Measurements from ENCODE around the gene RBM42. TPM values are rescaled to one million over a fixed set of nuclear protein-coding genes. Genes with fewer than 3 reads are reported as not detected.

Gene RBM42, protein sequence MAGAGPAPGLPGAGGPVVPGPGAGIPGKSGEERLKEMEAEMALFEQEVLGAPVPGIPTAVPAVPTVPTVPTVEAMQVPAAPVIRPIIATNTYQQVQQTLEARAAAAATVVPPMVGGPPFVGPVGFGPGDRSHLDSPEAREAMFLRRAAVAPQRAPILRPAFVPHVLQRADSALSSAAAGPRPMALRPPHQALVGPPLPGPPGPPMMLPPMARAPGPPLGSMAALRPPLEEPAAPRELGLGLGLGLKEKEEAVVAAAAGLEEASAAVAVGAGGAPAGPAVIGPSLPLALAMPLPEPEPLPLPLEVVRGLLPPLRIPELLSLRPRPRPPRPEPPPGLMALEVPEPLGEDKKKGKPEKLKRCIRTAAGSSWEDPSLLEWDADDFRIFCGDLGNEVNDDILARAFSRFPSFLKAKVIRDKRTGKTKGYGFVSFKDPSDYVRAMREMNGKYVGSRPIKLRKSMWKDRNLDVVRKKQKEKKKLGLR
- 8.9 and 12.6 TPM in 2 replicates for polyA plus RNA-seq

DNA sequence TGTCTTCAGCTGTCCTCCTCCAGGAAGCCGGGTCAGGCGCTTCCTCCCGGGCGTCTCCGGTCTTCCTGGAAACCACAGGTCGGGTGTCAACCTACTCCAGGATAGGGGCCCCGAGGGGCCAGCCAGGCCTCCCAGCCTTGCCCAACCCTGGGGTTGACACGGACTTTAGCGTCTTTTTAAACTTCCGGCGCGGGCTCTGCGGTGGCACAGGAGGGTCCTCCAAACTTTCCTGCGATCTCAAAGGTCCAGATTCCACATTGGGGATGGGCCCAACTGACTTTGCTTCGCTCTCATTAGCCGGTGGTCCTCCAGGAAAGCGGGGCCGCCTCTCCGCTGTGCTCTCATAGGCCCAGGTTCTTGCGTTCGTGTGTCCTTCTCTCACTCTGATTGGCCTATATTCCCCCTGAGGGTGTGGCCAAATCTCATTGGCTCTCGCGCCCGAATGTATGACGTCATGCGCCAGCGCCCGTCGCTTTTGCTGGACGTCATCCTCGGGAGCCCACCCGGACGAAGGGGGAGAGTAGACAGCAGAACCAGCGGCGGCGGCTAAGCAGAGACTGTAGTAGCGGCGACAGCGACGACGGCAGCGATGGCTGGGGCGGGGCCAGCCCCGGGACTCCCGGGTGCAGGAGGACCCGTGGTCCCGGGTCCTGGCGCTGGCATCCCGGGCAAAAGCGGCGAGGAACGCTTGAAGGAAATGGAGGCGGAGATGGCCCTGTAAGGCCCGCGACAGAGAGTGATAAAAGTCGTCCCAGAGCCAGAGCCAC, at the start of gene RBM42:
TSS of gene RBM42 (plus strand) at position 472 of the 767 bp plus-strand sequence. CDS start at position 590, 118 bp downstream.

DNA sequence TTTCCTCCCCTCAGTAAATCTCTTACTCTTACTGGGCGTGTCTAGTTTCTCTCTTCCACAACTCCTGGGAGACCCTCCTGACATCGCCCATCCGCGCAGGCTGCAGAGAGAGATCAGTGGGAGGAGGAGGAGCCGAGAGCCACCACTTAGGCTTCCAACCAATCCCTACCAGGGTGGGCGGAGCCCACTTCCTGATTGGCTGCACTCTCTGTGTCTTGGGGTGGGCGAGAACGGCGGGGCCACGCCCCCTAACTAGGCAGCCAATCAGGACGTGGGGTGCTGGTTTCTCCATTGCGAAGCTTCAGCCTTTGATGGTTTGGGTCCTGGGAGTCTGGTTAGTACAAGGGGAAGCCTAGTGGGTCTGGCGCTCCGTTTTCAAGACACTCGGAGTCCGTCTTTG, 43.0 kb upstream of the RBM42 start, which contains the start of gene PMIS2:
TSS of gene PMIS2 (plus strand) at position 326 of the 400 bp plus-strand sequence. CDS start 87 bp downstream, outside the sequence.

DNA sequence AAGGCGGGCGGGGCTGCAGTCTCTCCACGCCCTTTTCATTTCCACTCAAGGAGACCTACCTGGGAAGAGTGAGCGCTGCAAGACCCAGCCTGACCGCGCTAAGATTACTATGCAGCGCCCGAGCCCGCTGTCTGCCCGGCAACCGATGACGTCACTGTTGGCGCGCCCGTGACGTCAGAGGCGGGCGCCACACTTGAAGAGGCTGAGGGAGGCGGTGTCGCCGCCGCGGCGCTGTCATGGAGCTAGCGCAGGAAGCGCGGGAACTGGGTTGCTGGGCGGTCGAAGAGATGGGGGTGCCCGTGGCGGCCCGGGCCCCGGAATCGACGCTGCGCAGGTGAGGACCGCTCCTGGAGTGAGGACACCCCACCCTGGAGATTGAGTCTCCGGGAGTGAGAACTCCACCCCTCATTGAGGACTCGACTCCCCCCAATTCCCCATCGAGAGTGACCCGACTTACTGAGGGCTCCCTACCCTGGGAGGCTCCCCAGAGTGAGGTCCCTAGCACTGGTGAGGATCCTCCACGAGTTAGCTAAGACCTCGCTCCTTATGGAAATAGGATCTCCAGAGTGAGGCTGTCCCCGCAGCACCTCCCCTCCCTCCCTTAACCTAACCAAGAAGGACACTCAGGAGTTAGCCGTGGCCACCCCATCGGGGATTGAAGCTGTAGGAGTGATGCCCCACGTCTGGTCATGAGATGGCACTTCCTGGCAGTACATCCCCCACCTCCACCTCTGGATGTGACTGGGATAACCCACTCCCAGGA, 16.1 kb upstream of the RBM42 start, which contains the start of gene HAUS5:
TSS of gene HAUS5 (plus strand) at position 177 of the 763 bp plus-strand sequence. CDS start at position 237, 60 bp downstream.

DNA sequence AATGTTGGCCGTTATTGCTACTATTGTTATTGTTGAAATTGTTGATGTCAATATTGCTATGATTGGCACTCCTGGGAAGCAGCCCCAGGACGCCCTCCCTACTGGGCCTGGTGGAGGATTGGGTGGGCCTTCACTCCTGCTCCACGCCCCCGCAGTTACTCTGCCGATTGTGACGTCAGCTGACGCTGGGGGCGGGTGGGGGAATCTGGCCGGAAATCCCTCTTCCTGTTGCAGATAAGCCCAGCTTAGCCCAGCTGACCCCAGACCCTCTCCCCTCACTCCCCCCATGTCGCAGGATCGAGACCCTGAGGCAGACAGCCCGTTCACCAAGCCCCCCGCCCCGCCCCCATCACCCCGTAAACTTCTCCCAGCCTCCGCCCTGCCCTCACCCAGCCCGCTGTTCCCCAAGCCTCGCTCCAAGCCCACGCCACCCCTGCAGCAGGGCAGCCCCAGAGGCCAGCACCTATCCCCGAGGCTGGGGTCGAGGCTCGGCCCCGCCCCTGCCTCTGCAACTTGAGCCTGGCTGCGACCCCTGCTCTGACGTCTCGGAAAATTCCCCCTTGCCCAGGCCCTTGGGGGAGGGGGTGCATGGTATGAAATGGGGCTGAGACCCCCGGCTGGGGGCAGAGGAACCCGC, 12.8 kb downstream of the RBM42 start, which contains the start of gene ETV2:
TSS of gene ETV2 (plus strand) at position 231 of the 637 bp plus-strand sequence. CDS start 716 bp downstream, outside the sequence.

DNA sequence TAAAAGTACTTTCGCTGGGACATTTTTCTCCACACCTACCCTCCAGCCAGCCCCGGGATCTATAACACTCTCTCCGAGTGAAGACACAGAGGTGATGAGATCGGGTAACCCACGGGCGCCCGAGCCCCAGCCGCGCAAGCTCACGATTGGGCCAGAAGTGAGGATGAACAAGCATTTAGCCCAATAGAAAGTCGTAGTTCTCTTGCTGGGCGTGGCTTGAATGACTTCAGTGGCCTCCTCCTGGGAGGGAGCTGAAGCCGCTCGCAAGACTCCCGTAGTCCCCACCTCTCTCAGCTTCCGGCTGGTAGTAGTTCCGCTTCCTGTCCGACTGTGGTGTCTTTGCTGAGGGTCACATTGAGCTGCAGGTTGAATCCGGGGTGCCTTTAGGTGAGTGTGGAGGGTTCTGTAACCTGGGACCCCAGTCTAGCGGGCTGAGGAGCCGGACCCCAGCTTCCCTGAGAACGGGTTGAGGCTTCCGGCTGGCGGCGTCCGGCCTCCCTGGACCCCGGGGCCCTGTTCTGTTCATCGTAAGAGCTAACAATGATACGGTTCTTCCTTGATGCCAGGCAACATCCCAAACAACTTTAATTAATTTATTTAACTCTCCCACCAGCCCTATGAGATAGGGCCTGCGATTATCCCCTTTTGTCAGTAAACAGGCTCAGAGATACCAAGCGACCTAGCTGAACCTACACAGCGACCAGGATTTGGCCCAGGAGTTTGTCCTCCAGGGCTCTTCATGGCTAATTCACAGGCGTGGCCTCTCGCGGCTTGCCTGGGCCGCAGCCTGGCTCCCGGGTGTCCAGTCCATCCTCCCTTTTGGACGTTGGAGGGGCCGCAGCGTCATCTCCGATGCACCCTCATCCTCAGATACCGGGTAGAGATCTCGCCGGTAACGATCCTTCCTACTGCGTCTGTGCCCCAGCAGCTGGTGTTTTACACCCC, 19.5 kb downstream of the RBM42 start, which contains the start of gene COX6B1:
TSS of gene COX6B1 (plus strand) at position 307 of the 945 bp plus-strand sequence. CDS start 2,921 bp downstream, outside the sequence.

DNA sequence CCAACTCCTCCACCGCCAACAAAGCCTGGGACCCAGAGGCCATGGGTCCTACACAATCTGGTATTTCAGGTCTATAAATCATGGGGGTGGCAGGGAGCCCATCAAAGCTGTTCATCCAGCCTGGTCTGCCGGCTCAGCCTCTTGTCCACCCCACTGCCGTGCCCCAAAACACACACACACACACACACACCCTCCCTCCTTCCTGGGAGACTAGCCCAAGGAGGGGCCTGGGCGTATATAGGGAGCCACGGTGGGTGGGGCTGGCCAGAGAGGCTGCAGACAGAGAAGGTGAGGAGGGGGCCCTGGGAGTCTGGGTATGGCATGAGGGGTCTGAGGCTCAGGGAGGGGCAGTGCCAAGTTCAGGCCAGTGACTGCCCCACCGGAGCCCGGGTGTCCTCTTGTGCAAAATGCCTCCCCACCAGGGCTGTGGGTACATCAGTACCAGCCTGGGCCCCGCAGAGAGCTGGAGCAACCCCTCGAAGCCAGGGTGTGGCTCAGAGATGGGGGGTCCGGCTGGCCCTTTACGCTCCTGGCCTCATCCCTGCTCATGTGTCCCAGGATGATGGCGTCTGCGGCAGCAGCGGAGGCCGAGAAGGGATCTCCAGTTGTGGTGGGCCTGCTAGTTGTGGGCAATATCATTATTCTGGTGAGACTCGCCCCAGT, 37.5 kb downstream of the RBM42 start, which contains the start of gene UPK1A:
TSS of gene UPK1A (plus strand) at position 267 of the 663 bp plus-strand sequence. CDS start at position 563, 296 bp downstream.

Other genes starting within 250 kb of the RBM42 start
- gene FFAR2, start 180.8 kb upstream of the RBM42 start, polyA plus RNA-seq = not detected in 2 replicates
- gene KRTDAP, start 138.6 kb upstream of the RBM42 start, polyA plus RNA-seq = 0.58 and 1.7 TPM in 2 replicates
- 6.0 and 7.7 TPM in 2 replicates for gene DMKN, start 115.4 kb upstream of the RBM42 start, polyA plus RNA-seq
- gene SBSN, start 100.7 kb upstream of the RBM42 start, polyA plus RNA-seq = not detected in 2 replicates
- not detected in 2 replicates for gene GAPDHS, start 95.6 kb upstream of the RBM42 start, polyA plus RNA-seq
- 95.0 and 102 TPM in 2 replicates for gene TMEM147, start 83.4 kb upstream of the RBM42 start, polyA plus RNA-seq
- gene ATP4A, start 65.4 kb upstream of the RBM42 start, polyA plus RNA-seq = not detected in 2 replicates
- gene PMIS2, start 42.9 kb upstream of the RBM42 start, polyA plus RNA-seq = not detected in 2 replicates
- 0.60 and 0.84 TPM in 2 replicates for gene HAUS5, start 16.3 kb upstream of the RBM42 start, polyA plus RNA-seq
- gene ETV2, start 12.7 kb downstream of the RBM42 start, polyA plus RNA-seq = 0.70 TPM in 1 of 2 replicates, not detected in the other
- gene COX6B1, start 19.3 kb downstream of the RBM42 start, polyA plus RNA-seq = 1,754 and 2,269 TPM in 2 replicates
- 0.27 TPM in 1 of 2 replicates, not detected in the other for gene UPK1A, start 37.5 kb downstream of the RBM42 start, polyA plus RNA-seq
- gene ZBTB32, start 75.5 kb downstream of the RBM42 start, polyA plus RNA-seq = not detected in 2 replicates
- 1.0 and 1.8 TPM in 2 replicates for gene KMT2B, start 89.0 kb downstream of the RBM42 start, polyA plus RNA-seq
- 1.0 and 4.9 TPM in 2 replicates for gene IGFLR1, start 113.4 kb downstream of the RBM42 start, polyA plus RNA-seq
- 69.6 and 75.0 TPM in 2 replicates for gene U2AF1L4, start 116.4 kb downstream of the RBM42 start, polyA plus RNA-seq
- 311 and 383 TPM in 2 replicates for gene PSENEN, start 116.6 kb downstream of the RBM42 start, polyA plus RNA-seq
- 4.6 and 8.3 TPM in 2 replicates for gene LIN37, start 119.5 kb downstream of the RBM42 start, polyA plus RNA-seq
- gene HSPB6, start 128.0 kb downstream of the RBM42 start, polyA plus RNA-seq = 0.50 TPM in 1 of 2 replicates, not detected in the other
- 0.51 TPM in 1 of 2 replicates, not detected in the other for gene PROSER3, start 129.1 kb downstream of the RBM42 start, polyA plus RNA-seq
- 0.15 and 0.40 TPM in 2 replicates for gene ARHGAP33, start 146.5 kb downstream of the RBM42 start, polyA plus RNA-seq
- gene PRODH2, start 183.8 kb downstream of the RBM42 start, polyA plus RNA-seq = not detected in 2 replicates
- gene NPHS1, start 223.5 kb downstream of the RBM42 start, polyA plus RNA-seq = 0.08 TPM in 1 of 2 replicates, not detected in the other
- gene KIRREL2, start 227.9 kb downstream of the RBM42 start, polyA plus RNA-seq = 1.1 TPM in 1 of 2 replicates, not detected in the other
- gene APLP1, start 239.5 kb downstream of the RBM42 start, polyA plus RNA-seq = 223 and 377 TPM in 2 replicates